PC-9 (cell line): ENCODE results near the gene KRTAP4-7. TPM values are rescaled to one million over a fixed set of nuclear protein-coding genes. Genes with fewer than 3 reads are reported as not detected.

Experiments used
- BruUV-seq: library from RNA; stranded (reverse); fragments of 400-500 nt; replicated peaks from 2 replicates; lab custom pipeline; 2021; lab: Mats Ljungman, UMichigan
- CTCF ChIA-PET: fragments of 300-600 bp; sonication (Branson Sonifier 250); formaldehyde crosslinking; loops from one replicate; lab custom pipeline; 2022; ENCODE audit warnings: antibody characterized with exemption; lab: Charles Lee
- POLR2A ChIA-PET: fragments of 300-600 bp; sonication (Branson Sonifier 250); formaldehyde crosslinking; loops from one replicate; lab custom pipeline; 2022; ENCODE audit warnings: antibody characterized with exemption; ENCODE audit not compliant: unreplicated experiment; lab: Charles Lee
- DNase-seq, 2 experiments: peaks; one replicate each; pipeline versions ENCODE4 v3.0.0 to v3.0.0-alpha.2; 2015 to 2022; ENCODE audit warnings: mixed read lengths in 1 of 2
- H2AFZ ChIP-seq: fragments of 200-600 bp; sonication (generic); 2 replicates; pipeline ENCODE4 v1.8.1; 2017; ENCODE audit warnings: antibody characterized with exemption
- H3F3A ChIP-seq: fragments of 200-600 bp; sonication (generic); 2 replicates; pipeline ENCODE4 v1.8.1; 2017; ENCODE audit warnings: antibody characterized with exemption, mild to moderate bottlenecking, low read depth; ENCODE audit not compliant: insufficient read depth
- H3K27ac ChIP-seq: fragments of 200-600 bp; sonication (generic); 2 replicates; pipeline ENCODE4 v1.6.1; 2016; ENCODE audit warnings: mixed run types
- H3K27me3 ChIP-seq: fragments of 200-600 bp; sonication (generic); 2 replicates; pipeline ENCODE4 v1.6.1; 2016; ENCODE audit warnings: low read depth, mixed run types; ENCODE audit not compliant: insufficient read depth
- H3K36me3 ChIP-seq: fragments of 200-600 bp; sonication (generic); 2 replicates; pipeline ENCODE4 v1.6.1; 2016; ENCODE audit warnings: low read depth, mixed run types
- H3K4me1 ChIP-seq: fragments of 200-600 bp; sonication (generic); replicated peaks from 2 replicates; pipeline ENCODE4 v1.6.1; 2016; ENCODE audit warnings: mixed run types; ENCODE audit not compliant: insufficient read depth
- H3K4me2 ChIP-seq: fragments of 200-600 bp; sonication (generic); 2 replicates; pipeline ENCODE4 v1.6.1; 2017; ENCODE audit warnings: mixed run types
- H3K4me3 ChIP-seq: fragments of 200-600 bp; sonication (generic); 2 replicates; pipeline ENCODE4 v1.6.1; 2016; ENCODE audit warnings: mixed run types
- H3K79me2 ChIP-seq: fragments of 200-600 bp; sonication (generic); 2 replicates; pipeline ENCODE4 v1.6.1; 2017; ENCODE audit warnings: low read depth, mixed run types
- H3K9me2 ChIP-seq: fragments of 200-600 bp; sonication (generic); 2 replicates; pipeline ENCODE4 v1.8.1; 2017; ENCODE audit warnings: mild to moderate bottlenecking; ENCODE audit not compliant: insufficient read depth
- H3K9me3 ChIP-seq: fragments of 200-600 bp; sonication (generic); 2 replicates; pipeline ENCODE4 v1.8.1; 2016; ENCODE audit warnings: low read depth; ENCODE audit not compliant: insufficient read depth
- H4K20me1 ChIP-seq: fragments of 200-600 bp; sonication (generic); 2 replicates; pipeline ENCODE4 v1.8.1; 2017; ENCODE audit not compliant: insufficient read depth
- EZH2 ChIP-seq: fragments of 200-600 bp; sonication (generic); IDR thresholded peaks from 2 replicates; pipeline ENCODE4 v1.8.0; 2017; ENCODE audit warnings: antibody characterized with exemption, low read depth
- intact Hi-C: fragments of 100-400 bp; cut with micrococcal nuclease; formaldehyde crosslinking; loops from one replicate; pipeline ENCODE4 v1.10.0; 2022; ENCODE audit not compliant: unreplicated experiment
- total RNA-seq: library from RNA; stranded (reverse); gene quantifications from 2 replicates; pipeline ENCODE4 v1.2.3, GENCODE V29; 2021
- TF ChIP-seq, protein P1 (sequence below): fragments of 200-600 bp; sonication (generic); conservative IDR thresholded peaks from 2 replicates; pipeline ENCODE4 v1.6.1; 2017; ENCODE audit warnings: mixed run types, antibody characterized with exemption, mild to moderate bottlenecking, moderate library complexity

The KRTAP4-7 gene
- total RNA-seq, 1 experiment from 2014 or later, result not detected

DNA sequence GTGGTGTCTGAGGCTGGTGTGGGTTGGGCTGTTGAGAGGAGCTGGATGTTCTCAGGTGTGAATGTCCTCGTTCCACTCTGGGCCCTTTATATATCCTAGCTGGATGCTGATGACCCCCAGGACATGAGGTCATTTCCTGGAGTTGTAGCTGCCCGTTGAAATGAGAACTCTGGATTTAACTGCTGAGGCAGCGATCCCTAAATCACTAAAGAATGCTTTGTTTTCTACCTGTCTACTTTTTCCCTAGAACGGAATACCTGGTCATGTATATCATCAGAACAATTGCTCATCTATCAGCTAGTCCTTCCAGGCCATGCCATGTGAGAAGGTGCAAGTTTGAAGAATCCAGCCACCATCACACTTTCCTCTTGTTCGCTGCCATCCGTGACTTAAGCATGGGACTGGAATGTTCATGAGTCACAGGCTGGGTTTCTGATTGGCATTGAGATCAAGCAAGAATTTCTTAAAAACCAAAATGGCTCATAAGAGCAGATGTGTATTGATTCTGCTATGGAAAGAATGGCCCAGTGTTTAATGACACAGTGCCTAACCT, 23.8 kb upstream of the KRTAP4-7 start, which contains the start of gene KRTAP2-3:
Gene KRTAP2-3, minus strand, starts transcription at position 63 of the 553 bp plus-strand sequence. CDS start 64 bp downstream, outside the sequence.
- Histone ChIP-seq H3K79me2 (no peaks in the 10 kb centered on the region), H3K4me1 (peaks cover 47% of the 10 kb centered on the region), H2AFZ (no peak within 1 kb of the TSS), H3K9me2 (no peaks in the 10 kb centered on the region), H4K20me1 (no peaks in the 10 kb centered on the region), H3K27me3 (no peaks in the 10 kb centered on the region), H3K27ac (peak within 1 kb of the TSS; percentile 88), H3K9me3 (no peaks in the 10 kb centered on the region), H3K4me3 (no peak within 1 kb of the TSS), H3F3A (peaks cover 26% of the 10 kb centered on the region), H3K36me3 (0 out of 2 replicates have a peak, but pooled peaks cover 5% of the 10 kb centered on the region), H3K4me2 (peak within 1 kb of the TSS; percentile 43)
- TF ChIP-seq EZH2, result no peak
- TF ChIP-seq, protein P1, sequence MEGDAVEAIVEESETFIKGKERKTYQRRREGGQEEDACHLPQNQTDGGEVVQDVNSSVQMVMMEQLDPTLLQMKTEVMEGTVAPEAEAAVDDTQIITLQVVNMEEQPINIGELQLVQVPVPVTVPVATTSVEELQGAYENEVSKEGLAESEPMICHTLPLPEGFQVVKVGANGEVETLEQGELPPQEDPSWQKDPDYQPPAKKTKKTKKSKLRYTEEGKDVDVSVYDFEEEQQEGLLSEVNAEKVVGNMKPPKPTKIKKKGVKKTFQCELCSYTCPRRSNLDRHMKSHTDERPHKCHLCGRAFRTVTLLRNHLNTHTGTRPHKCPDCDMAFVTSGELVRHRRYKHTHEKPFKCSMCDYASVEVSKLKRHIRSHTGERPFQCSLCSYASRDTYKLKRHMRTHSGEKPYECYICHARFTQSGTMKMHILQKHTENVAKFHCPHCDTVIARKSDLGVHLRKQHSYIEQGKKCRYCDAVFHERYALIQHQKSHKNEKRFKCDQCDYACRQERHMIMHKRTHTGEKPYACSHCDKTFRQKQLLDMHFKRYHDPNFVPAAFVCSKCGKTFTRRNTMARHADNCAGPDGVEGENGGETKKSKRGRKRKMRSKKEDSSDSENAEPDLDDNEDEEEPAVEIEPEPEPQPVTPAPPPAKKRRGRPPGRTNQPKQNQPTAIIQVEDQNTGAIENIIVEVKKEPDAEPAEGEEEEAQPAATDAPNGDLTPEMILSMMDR, result no peak
- intact Hi-C loops, result loop anchor here (1.0 to 10.0 kb wide), 4 partner anchors 73 to 485 kb away; no protein-coding TSS in a partner anchor
- ChIA-PET CTCF (no interaction called here), POLR2A (interaction anchor here (0.5 to 1.0 kb wide), 3 partner anchors 158 to 446 kb away, joined by 4 to 20 read pairs (median 8); partner anchors contain the start of gene KRT13)
- peak; percentile 64 to 93 for DNase-seq
- BruUV-seq, result no TSS peak

DNA sequence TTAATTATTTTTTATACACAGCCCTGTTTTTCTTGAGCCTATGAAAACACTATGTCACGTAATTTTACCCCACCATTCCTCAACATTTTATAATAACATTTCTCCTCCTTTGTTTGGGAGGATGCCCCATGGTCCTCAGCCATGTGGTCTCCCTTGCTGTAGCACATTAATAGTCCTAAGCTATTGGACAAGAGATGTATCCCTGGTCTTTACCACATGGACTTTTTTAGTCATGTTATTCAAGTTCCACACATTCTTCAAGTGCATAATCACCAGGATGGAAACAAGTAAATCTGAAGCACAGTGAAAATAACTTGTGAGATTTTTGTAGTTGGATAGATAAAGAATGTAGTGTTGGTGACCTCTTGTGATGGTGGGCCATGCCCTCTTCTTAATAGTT, 22.0 kb upstream of the KRTAP4-7 start:
- H3K27ac ChIP-seq, result no peak overlapping the region
- intact Hi-C loops, result loop anchor here (2.0 to 10.0 kb wide), 3 partner anchors 71 to 483 kb away; no protein-coding TSS in a partner anchor
- peaks cover 31% of the 10 kb centered on the region for H3F3A ChIP-seq
- BruUV-seq, result no TSS peak
- TF ChIP-seq, protein P1, result no peak
- no peak for TF ChIP-seq EZH2
- no peak overlapping the region for H2AFZ ChIP-seq
- ChIA-PET POLR2A (no interaction called here), CTCF (no interaction called here)
- peaks cover 60% of the 10 kb centered on the region for H3K4me1 ChIP-seq
- H3K9me3 ChIP-seq, result no peaks in the 10 kb centered on the region
- peak in 1 of 2 experiments; percentile 47 for DNase-seq
- no peaks in the 10 kb centered on the region for H3K79me2 ChIP-seq
- no peak overlapping the region for H3K4me3 ChIP-seq
- H3K36me3 ChIP-seq, result 0 out of 2 replicates have a peak, but pooled peaks cover 5% of the 10 kb centered on the region
- no peaks in the 10 kb centered on the region for H3K27me3 ChIP-seq
- no peaks in the 10 kb centered on the region for H4K20me1 ChIP-seq
- H3K4me2 ChIP-seq, result no peak overlapping the region
- no peaks in the 10 kb centered on the region for H3K9me2 ChIP-seq

DNA sequence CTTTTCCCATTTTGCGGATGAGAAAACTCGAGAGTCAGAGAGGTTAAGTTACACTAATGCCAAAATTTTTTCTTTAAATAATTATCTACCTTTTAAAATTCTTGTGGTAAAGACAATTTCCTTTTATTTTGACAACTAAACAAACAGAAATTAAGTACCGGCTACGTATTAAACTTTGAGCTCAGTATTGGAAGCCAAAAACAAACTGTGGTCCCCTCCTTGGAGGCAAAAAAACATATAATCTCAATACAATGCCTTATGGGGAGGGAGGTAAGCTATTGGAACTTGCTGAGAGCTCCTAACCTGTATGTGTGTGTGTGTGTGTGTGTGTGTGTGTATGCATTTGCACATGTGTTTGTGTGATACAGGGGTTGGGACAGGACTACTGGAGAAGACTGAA, 20.5 kb upstream of the KRTAP4-7 start:
- BruUV-seq, result no TSS peak
- Histone ChIP-seq H4K20me1 (no peaks in the 10 kb centered on the region), H3K27ac (no peak overlapping the region), H3K9me3 (no peaks in the 10 kb centered on the region), H3K4me2 (no peak overlapping the region), H2AFZ (no peak overlapping the region), H3K4me1 (peaks cover 54% of the 10 kb centered on the region), H3K79me2 (no peaks in the 10 kb centered on the region), H3K9me2 (no peaks in the 10 kb centered on the region), H3K4me3 (no peak overlapping the region), H3K27me3 (no peaks in the 10 kb centered on the region), H3F3A (peaks cover 25% of the 10 kb centered on the region), H3K36me3 (no peaks in the 10 kb centered on the region)
- DNase-seq, result no peak
- intact Hi-C loops, result loop anchor here (5.0 to 10.0 kb wide), 2 partner anchors 259 to 481 kb away; no protein-coding TSS in a partner anchor
- ChIA-PET POLR2A (no interaction called here), CTCF (interaction anchor here (0.7 kb wide), 1 partner anchor 44 kb away, joined by 3 read pairs; no protein-coding TSS in a partner anchor)
- TF ChIP-seq, protein P1, result no peak
- no peak for TF ChIP-seq EZH2
